BLaER1 treated with 17β-estradiol and CSF1 and Interleukin-3, amounts not matched to agents 10 nM and 100 nM (cell line): ENCODE results near the gene SLCO4C1.
"Not testable (repeated sequence)": the region's sequence is repeated elsewhere in the genome, so short reads cannot be mapped to it uniquely, and the experiment has no call there.

ENCODE experiments used
- H3K27ac ChIP-seq, 11 experiments: shearing (Covaris generic); formaldehyde crosslinking; 2 replicates each; pipeline ENCODE4 v1.8.1; 2022
- H3K27me3 ChIP-seq, 11 experiments: shearing (Covaris generic); formaldehyde crosslinking; 2 replicates each; pipeline ENCODE4 v1.8.1; 2022
- H3K36me3 ChIP-seq, 11 experiments: shearing (Covaris generic); formaldehyde crosslinking; 2 replicates each; pipeline ENCODE4 v1.8.1; 2022
- H3K4me1 ChIP-seq, 10 experiments: shearing (Covaris generic); formaldehyde crosslinking; 2 replicates each; pipeline ENCODE4 v1.8.1; 2022
- H3K4me2 ChIP-seq, 11 experiments: shearing (Covaris generic); formaldehyde crosslinking; 2 replicates each; pipeline ENCODE4 v1.8.1; 2022
- H3K4me3 ChIP-seq, 10 experiments: shearing (Covaris generic); formaldehyde crosslinking; 2 replicates each; pipeline ENCODE4 v1.8.1; 2022
- H3K9ac ChIP-seq, 11 experiments: shearing (Covaris generic); formaldehyde crosslinking; 2 replicates each; pipeline ENCODE4 v1.8.1; 2022
- H3K9me3 ChIP-seq, 11 experiments: shearing (Covaris generic); formaldehyde crosslinking; replicated peaks in 1 of 11; 2 replicates each; pipeline ENCODE4 v1.8.1; 2022
- H4K20me1 ChIP-seq, 11 experiments: shearing (Covaris generic); formaldehyde crosslinking; 2 replicates each; pipeline ENCODE4 v1.8.1; 2022
- Cebpa-rat ChIP-seq, 11 experiments: shearing (Covaris generic); IDR thresholded peaks; 2 replicates each; pipeline ENCODE4 v1.8.1; 2022

SLCO4C1 gene, protein sequence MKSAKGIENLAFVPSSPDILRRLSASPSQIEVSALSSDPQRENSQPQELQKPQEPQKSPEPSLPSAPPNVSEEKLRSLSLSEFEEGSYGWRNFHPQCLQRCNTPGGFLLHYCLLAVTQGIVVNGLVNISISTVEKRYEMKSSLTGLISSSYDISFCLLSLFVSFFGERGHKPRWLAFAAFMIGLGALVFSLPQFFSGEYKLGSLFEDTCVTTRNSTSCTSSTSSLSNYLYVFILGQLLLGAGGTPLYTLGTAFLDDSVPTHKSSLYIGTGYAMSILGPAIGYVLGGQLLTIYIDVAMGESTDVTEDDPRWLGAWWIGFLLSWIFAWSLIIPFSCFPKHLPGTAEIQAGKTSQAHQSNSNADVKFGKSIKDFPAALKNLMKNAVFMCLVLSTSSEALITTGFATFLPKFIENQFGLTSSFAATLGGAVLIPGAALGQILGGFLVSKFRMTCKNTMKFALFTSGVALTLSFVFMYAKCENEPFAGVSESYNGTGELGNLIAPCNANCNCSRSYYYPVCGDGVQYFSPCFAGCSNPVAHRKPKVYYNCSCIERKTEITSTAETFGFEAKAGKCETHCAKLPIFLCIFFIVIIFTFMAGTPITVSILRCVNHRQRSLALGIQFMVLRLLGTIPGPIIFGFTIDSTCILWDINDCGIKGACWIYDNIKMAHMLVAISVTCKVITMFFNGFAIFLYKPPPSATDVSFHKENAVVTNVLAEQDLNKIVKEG

DNA sequence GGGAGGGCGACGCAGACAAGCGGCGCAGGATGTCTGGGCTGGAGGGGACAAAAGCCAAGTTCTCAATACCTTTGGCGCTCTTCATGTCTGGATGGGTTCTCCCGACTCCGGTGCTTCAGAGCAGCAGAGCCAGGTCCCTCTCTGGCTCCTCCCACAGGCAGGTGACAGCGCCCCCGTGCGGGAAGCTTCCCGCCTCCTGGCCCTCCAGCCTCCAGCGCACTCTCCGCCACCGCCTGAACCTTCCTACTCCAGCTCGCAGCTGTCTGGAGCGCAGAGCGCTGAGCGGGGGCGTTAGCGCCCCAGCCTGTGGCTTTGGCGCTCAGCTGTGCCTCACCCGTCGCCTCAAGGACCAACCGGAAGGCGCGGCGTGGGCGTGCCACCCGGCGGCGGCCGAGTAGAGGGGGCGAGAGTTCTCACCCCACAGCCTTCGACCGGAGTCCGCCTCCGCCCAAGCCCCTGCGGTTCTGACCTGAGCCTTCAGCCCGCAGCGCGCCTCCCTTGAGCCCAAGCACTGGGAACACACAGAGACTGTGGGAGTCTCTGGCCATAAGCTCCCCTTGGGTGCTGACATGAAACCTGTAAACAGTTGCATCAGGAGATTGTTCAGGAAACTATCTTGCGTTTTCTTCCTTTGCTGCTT is at the start of gene SLCO4C1:
Gene SLCO4C1 (minus strand): TSS at position 107 of the 640 bp plus-strand sequence. CDS start 22 bp downstream, at position 85.
- no peak for TF ChIP-seq Cebpa-rat (IDR thresholded peaks at IDR 0.05)
- Histone ChIP-seq H3K9ac (no peak within 1 kb of the TSS), H3K9me3 (peaks cover 10 to 18% (median 15%) of the 10 kb centered on the region in 11 experiments; a peak in 21 of 22 replicates), H3K36me3 (no peaks in the 10 kb centered on the region), H3K4me2 (peak within 1 kb of the TSS in 4 of 11 experiments; percentile 10 to 45 (median 24); a peak in 5 of 22 replicates), H3K4me3 (no peak within 1 kb of the TSS), H3K27me3 (no peaks in the 10 kb centered on the region), H4K20me1 (no peaks in the 10 kb centered on the region), H3K4me1 (peaks cover 0 to 13% (median 0%) of the 10 kb centered on the region in 10 experiments; a peak in 5 of 20 replicates), H3K27ac (peak within 1 kb of the TSS in 4 of 11 experiments; percentile 15 to 33 (median 30); a peak in 5 of 22 replicates)

GRCh38 chr5:102341681-102342288 is 45.7 kb upstream of the SLCO4C1 start:
- Histone ChIP-seq H3K9ac (no peak overlapping the region), H3K4me2 (no peak overlapping the region), H3K36me3 (no peaks in the 10 kb centered on the region), H3K27me3 (no peaks in the 10 kb centered on the region), H4K20me1 (no peaks in the 10 kb centered on the region), H3K4me3 (no peak overlapping the region), H3K9me3 (0 out of 22 replicates have a peak, but pooled peaks cover 0 to 4% (median 0%) of the 10 kb centered on the region in 11 experiments), H3K27ac (no peak overlapping the region), H3K4me1 (no peaks in the 10 kb centered on the region)
- no peak for TF ChIP-seq Cebpa-rat (IDR thresholded peaks at IDR 0.05)

DNA sequence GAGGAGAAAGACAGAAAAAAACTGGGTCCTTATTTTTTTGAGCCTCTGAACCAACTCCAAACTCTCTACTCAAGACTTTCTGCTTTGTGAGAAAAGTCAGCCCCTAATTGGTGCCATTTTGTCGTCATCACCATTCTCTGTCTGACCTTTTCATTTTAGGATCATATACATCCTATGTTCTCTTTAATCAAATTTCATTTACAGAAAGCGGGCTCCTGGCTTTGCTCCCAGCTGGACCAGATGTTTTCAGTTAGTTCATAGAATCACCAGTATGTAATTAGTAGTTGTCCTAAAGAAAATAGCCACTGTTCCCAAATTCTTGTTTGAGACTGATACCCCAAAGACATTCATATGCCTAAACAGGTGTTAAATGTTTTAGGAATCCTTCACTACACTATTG is 28.6 kb upstream of the SLCO4C1 start:
- Histone ChIP-seq H3K4me1 (no peaks in the 10 kb centered on the region), H3K27me3 (no peaks in the 10 kb centered on the region), H3K4me3 (no peak overlapping the region), H3K9me3 (0 out of 22 replicates have a peak, but pooled peaks cover 0 to 3% (median 0%) of the 10 kb centered on the region in 11 experiments), H3K9ac (no peak overlapping the region), H4K20me1 (no peaks in the 10 kb centered on the region), H3K27ac (no peak overlapping the region), H3K36me3 (no peaks in the 10 kb centered on the region), H3K4me2 (no peak overlapping the region)
- TF ChIP-seq Cebpa-rat (IDR thresholded peaks at IDR 0.05), result no peak

DNA sequence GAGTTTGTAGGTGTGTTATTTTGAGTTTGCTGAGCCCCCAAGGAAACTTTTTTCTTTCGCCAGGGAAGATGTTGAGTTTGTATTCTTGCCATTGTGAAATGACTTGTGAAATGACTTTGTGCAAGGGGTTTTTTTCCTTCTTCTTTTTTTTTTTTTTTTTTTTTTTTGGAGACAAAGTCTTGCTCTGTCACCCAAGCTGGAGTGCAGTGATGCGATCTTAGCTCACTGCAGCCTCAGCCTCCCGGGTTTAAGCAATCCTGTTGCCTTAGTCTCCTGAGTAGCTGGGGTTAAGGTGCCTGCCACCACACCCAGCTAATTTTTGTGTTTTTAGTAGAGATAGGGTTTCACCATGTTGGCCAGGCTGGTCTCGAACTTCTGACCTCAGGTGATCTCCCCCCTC is 22.7 kb upstream of the SLCO4C1 start:
- H3K36me3 ChIP-seq, result not testable (repeated sequence)

GRCh38 chr5:102314328-102314727 is 18.2 kb upstream of the SLCO4C1 start:
- Histone ChIP-seq H3K27me3 (no peaks in the 10 kb centered on the region), H3K4me3 (no peak overlapping the region), H3K27ac (no peak overlapping the region), H3K4me2 (no peak overlapping the region), H3K9me3 (no peaks in the 10 kb centered on the region), H4K20me1 (no peaks in the 10 kb centered on the region), H3K9ac (no peak overlapping the region), H3K4me1 (no peaks in the 10 kb centered on the region), H3K36me3 (no peaks in the 10 kb centered on the region)
- no peak for TF ChIP-seq Cebpa-rat (IDR thresholded peaks at IDR 0.05)

More for the DNA sequence above, 22.7 kb upstream of the SLCO4C1 start:
- H3K27ac ChIP-seq, H3K27me3 ChIP-seq, H4K20me1 ChIP-seq, H3K4me3 ChIP-seq, H3K4me1 ChIP-seq, H3K9ac ChIP-seq, H3K9me3 ChIP-seq, H3K4me2 ChIP-seq: not testable (repeated sequence)
- 0 out of 22 replicates have a peak, but pooled peaks of 1 of the 11 experiments have one; percentile 10 for TF ChIP-seq Cebpa-rat (IDR thresholded peaks at IDR 0.05)

GRCh38 chr5:102313912-102314311 is 17.8 kb upstream of the SLCO4C1 start:
- H3K27me3 ChIP-seq, result no peaks in the 10 kb centered on the region
- H3K4me3 ChIP-seq, result no peak overlapping the region
- H3K9ac ChIP-seq, result no peak overlapping the region
- H3K4me2 ChIP-seq, result no peak overlapping the region
- H3K4me1 ChIP-seq, result no peaks in the 10 kb centered on the region
- no peak for TF ChIP-seq Cebpa-rat (IDR thresholded peaks at IDR 0.05)
- no peaks in the 10 kb centered on the region for H4K20me1 ChIP-seq
- no peaks in the 10 kb centered on the region for H3K9me3 ChIP-seq
- no peak overlapping the region for H3K27ac ChIP-seq
- H3K36me3 ChIP-seq, result no peaks in the 10 kb centered on the region

- no peak for TF ChIP-seq Cebpa-rat (IDR thresholded peaks at IDR 0.05)
- H3K27me3 ChIP-seq, result no peaks in the 10 kb centered on the region
- no peaks in the 10 kb centered on the region for H3K4me1 ChIP-seq
- no peaks in the 10 kb centered on the region for H4K20me1 ChIP-seq
- no peak overlapping the region for H3K27ac ChIP-seq
- H3K4me3 ChIP-seq, result no peak overlapping the region
- H3K4me2 ChIP-seq, result no peak overlapping the region
- no peaks in the 10 kb centered on the region for H3K9me3 ChIP-seq
- no peak overlapping the region for H3K9ac ChIP-seq
- H3K36me3 ChIP-seq, result no peaks in the 10 kb centered on the region
Measured at GRCh38 chr5:102312586-102313370, 16.7 kb upstream of the SLCO4C1 start.

DNA sequence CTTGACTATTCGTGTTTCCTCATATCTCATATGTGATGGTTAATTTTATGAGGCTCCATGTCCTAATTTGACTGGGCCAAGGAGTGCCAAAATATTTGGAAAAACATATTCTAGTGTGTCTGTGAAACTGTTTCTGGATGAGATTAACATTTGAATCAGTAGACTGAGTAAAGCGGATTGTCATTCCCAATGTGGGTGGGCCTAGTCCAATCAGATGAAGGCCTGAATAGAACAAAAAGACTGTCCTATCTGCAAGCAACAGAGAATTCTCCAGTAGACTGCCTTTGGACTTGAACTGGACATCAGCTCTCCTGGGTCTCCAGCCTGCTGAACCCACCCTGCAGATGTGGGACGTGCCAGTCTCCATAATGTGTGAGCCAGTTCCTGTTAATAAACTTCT is 13.5 kb upstream of the SLCO4C1 start:
- Histone ChIP-seq H3K4me3 (no peak overlapping the region), H3K27me3 (no peaks in the 10 kb centered on the region), H3K9ac (no peak overlapping the region), H4K20me1 (no peaks in the 10 kb centered on the region), H3K4me1 (no peaks in the 10 kb centered on the region), H3K9me3 (no peaks in the 10 kb centered on the region), H3K27ac (no peak overlapping the region), H3K4me2 (no peak overlapping the region), H3K36me3 (no peaks in the 10 kb centered on the region)
- TF ChIP-seq Cebpa-rat (IDR thresholded peaks at IDR 0.05), result no peak
